GM23248 (cell line): ENCODE results near the gene MAML3. TPM values are rescaled to one million over a fixed set of nuclear protein-coding genes. Genes with fewer than 3 reads are reported as not detected.

Experiments
- DNase-seq: peaks from one replicate; pipeline ENCODE4 v3.0.0-alpha.2; 2015
- H2AFZ ChIP-seq: fragments of 200-600 bp; sonication (generic); 2 replicates; pipeline ENCODE4 v1.6.1; 2016; ENCODE audit warnings: antibody characterized with exemption
- H3F3A ChIP-seq: fragments of 200-600 bp; sonication (generic); 2 replicates; pipeline ENCODE4 v1.6.1; 2016; ENCODE audit warnings: mild to moderate bottlenecking, antibody characterized with exemption, mixed run types; ENCODE audit not compliant: insufficient read depth
- H3K27ac ChIP-seq: fragments of 200-600 bp; sonication (generic); 2 replicates; pipeline ENCODE4 v1.5.1; 2016; ENCODE audit warnings: mild to moderate bottlenecking
- H3K27me3 ChIP-seq: fragments of 200-600 bp; sonication (generic); replicated peaks from 2 replicates; pipeline ENCODE4 v1.6.1; 2016; ENCODE audit warnings: mild to moderate bottlenecking; ENCODE audit not compliant: insufficient read depth
- H3K36me3 ChIP-seq: fragments of 200-600 bp; sonication (generic); 2 replicates; pipeline ENCODE4 v1.6.1; 2016; ENCODE audit warnings: low read depth, mild to moderate bottlenecking
- H3K4me1 ChIP-seq: fragments of 200-600 bp; sonication (generic); 2 replicates; pipeline ENCODE4 v1.6.1; 2016; ENCODE audit warnings: mild to moderate bottlenecking; ENCODE audit not compliant: insufficient read depth
- H3K4me2 ChIP-seq: fragments of 200-600 bp; sonication (generic); one replicate; pipeline ENCODE4 v1.6.1; 2016; ENCODE audit warnings: mild to moderate bottlenecking; ENCODE audit not compliant: unreplicated experiment
- H3K4me3 ChIP-seq: fragments of 200-600 bp; sonication (generic); 2 replicates; pipeline ENCODE4 v1.5.1; 2016; ENCODE audit warnings: mild to moderate bottlenecking
- H3K79me2 ChIP-seq: fragments of 200-600 bp; sonication (generic); 2 replicates; pipeline ENCODE4 v1.6.1; 2016; ENCODE audit warnings: mild to moderate bottlenecking; ENCODE audit not compliant: insufficient read depth
- H3K9ac ChIP-seq: fragments of 200-600 bp; sonication (generic); 2 replicates; pipeline ENCODE4 v1.6.1; 2016; ENCODE audit warnings: mild to moderate bottlenecking
- H3K9me2 ChIP-seq: fragments of 200-600 bp; sonication (generic); 2 replicates; pipeline ENCODE4 v1.6.1; 2016; ENCODE audit warnings: mixed run types, mild to moderate bottlenecking, moderate library complexity; ENCODE audit not compliant: insufficient read depth
- H3K9me3 ChIP-seq: fragments of 200-600 bp; sonication (generic); one replicate; pipeline ENCODE4 v1.6.1; 2017; ENCODE audit warnings: low read depth
- H4K20me1 ChIP-seq: fragments of 200-600 bp; sonication (generic); 2 replicates; pipeline ENCODE4 v1.6.0; 2016; ENCODE audit not compliant: insufficient read depth
- EZH2 ChIP-seq: fragments of 200-600 bp; sonication (generic); IDR thresholded peaks from 2 replicates; pipeline ENCODE4 v1.6.1; 2018; ENCODE audit warnings: antibody characterized with exemption, mild to moderate bottlenecking; ENCODE audit not compliant: insufficient read depth, poor library complexity, severe bottlenecking
- EZH2phosphoT487 ChIP-seq: fragments of 200-600 bp; sonication (generic); IDR thresholded peaks from 2 replicates; pipeline ENCODE4 v1.6.1; 2018; ENCODE audit warnings: antibody characterized with exemption, moderate library complexity, mild to moderate bottlenecking, low read depth; ENCODE audit not compliant: insufficient read depth
- WGBS, 2 experiments: methylation state at CpG; one replicate each; pipeline ENCODE4 v1.1.6; 2015 to 2017; ENCODE audit warnings: low lambda C conversion rate in 2 of 2, low coverage in 1 of 2; ENCODE audit errors: missing lambda C conversion rate in 2 of 2; 5-methylcytosine and 5-hydroxymethylcytosine counted together
- in situ Hi-C: fragments of 300-500 bp; cut with MboI; formaldehyde crosslinking; loops from 2 replicates; pipeline ENCODE4 v1.15.0; 2020
- polyA plus RNA-seq: library from polyadenylated mRNA; unstranded; fragments of >200 nt; fragmentation: Nextera tagmentation; extraction: Ambion mirVana; gene quantifications from 2 replicates; pipeline ENCODE4 v1.2.1, GENCODE V29; 2016
- total RNA-seq: library from RNA; depleted of rRNA; stranded (reverse); fragments of >200 nt; shearing (Covaris generic); gene quantifications from 2 replicates; pipeline ENCODE4 v1.2.3, GENCODE V29; 2014

Gene MAML3
- total and polyA plus RNA-seq, 2 experiments from 2014 or later: 0.96 to 1.5 TPM

- no peaks in the 10 kb centered on the region for H3K36me3 ChIP-seq
- H3K4me2 ChIP-seq: no peak overlapping the region
- WGBS, 2 experiments: 63 to 64% methylated on average over 1 of the region's 1 CpG
- TF ChIP-seq EZH2phosphoT487: no peak
- TF ChIP-seq EZH2: no peak
- H4K20me1 ChIP-seq: no peaks in the 10 kb centered on the region
- no peaks in the 10 kb centered on the region for H3K9me2 ChIP-seq
- H3K9me3 ChIP-seq: no peaks in the 10 kb centered on the region
- no peak overlapping the region for H3K4me3 ChIP-seq
- H2AFZ ChIP-seq: no peak overlapping the region
- no peak overlapping the region for H3K27ac ChIP-seq
- in situ Hi-C loops: no loop called here
- H3F3A ChIP-seq: no peaks in the 10 kb centered on the region
- no peaks in the 10 kb centered on the region for H3K4me1 ChIP-seq
- no peaks in the 10 kb centered on the region for H3K79me2 ChIP-seq
- H3K27me3 ChIP-seq: no peaks in the 10 kb centered on the region
- no peak overlapping the region for H3K9ac ChIP-seq
- no peak for DNase-seq
These were observed 307.2 kb downstream of the MAML3 start for GRCh38 chr4:139846766-139847165.

GRCh38 chr4:139845453-139846093 lies 308.4 kb downstream of the MAML3 start:
- 81 to 82% methylated on average over 3 of the region's 3 CpGs for WGBS, 2 experiments

GRCh38 chr4:139844459-139845036 lies 309.4 kb downstream of the MAML3 start:
- no peaks in the 10 kb centered on the region for H3K4me1 ChIP-seq
- H3K27me3 ChIP-seq: no peaks in the 10 kb centered on the region
- peak; percentile 23 for DNase-seq

More at GRCh38 chr4:139845453-139846093, 308.4 kb downstream of the MAML3 start:
- Histone ChIP-seq H3K9me2 (no peaks in the 10 kb centered on the region), H3K4me1 (no peaks in the 10 kb centered on the region), H3K27me3 (no peaks in the 10 kb centered on the region), H4K20me1 (no peaks in the 10 kb centered on the region), H3K27ac (no peak overlapping the region), H3K79me2 (no peaks in the 10 kb centered on the region), H2AFZ (no peak overlapping the region), H3K4me3 (no peak overlapping the region), H3K4me2 (no peak overlapping the region), H3K9ac (no peak overlapping the region), H3K9me3 (no peaks in the 10 kb centered on the region), H3K36me3 (no peaks in the 10 kb centered on the region), H3F3A (no peaks in the 10 kb centered on the region)
- TF ChIP-seq EZH2: no peak
- no peak for TF ChIP-seq EZH2phosphoT487
- in situ Hi-C loops: no loop called here
- no peak for DNase-seq

GRCh38 chr4:139844057-139844456 lies 309.9 kb downstream of the MAML3 start:
- Histone ChIP-seq H2AFZ (no peak overlapping the region), H3K9me2 (no peaks in the 10 kb centered on the region), H3K4me1 (no peaks in the 10 kb centered on the region), H3K79me2 (no peaks in the 10 kb centered on the region), H3K27me3 (no peaks in the 10 kb centered on the region), H3K4me3 (no peak overlapping the region), H3K9ac (no peak overlapping the region), H3K4me2 (no peak overlapping the region), H3F3A (no peaks in the 10 kb centered on the region), H3K36me3 (no peaks in the 10 kb centered on the region), H3K9me3 (no peaks in the 10 kb centered on the region), H4K20me1 (no peaks in the 10 kb centered on the region), H3K27ac (no peak overlapping the region)
- no peak for TF ChIP-seq EZH2
- no peak for TF ChIP-seq EZH2phosphoT487
- WGBS, 2 experiments: 98 to 100% methylated on average over 2 of the region's 2 CpGs
- in situ Hi-C loops: no loop called here
- DNase-seq: peak; percentile 46

More at GRCh38 chr4:139844459-139845036, 309.4 kb downstream of the MAML3 start:
- H3K9me3 ChIP-seq: no peaks in the 10 kb centered on the region
- TF ChIP-seq EZH2phosphoT487 (no peak), EZH2 (no peak)
- no peak overlapping the region for H3K4me3 ChIP-seq
- no peak overlapping the region for H3K4me2 ChIP-seq
- H3K79me2 ChIP-seq: no peaks in the 10 kb centered on the region
- no peaks in the 10 kb centered on the region for H4K20me1 ChIP-seq
- H2AFZ ChIP-seq: no peak overlapping the region
- no peaks in the 10 kb centered on the region for H3K9me2 ChIP-seq
- H3K36me3 ChIP-seq: no peaks in the 10 kb centered on the region
- in situ Hi-C loops: no loop called here
- H3K27ac ChIP-seq: no peak overlapping the region
- H3F3A ChIP-seq: no peaks in the 10 kb centered on the region
- H3K9ac ChIP-seq: no peak overlapping the region

- 91 to 96% methylated on average over 5 of the region's 5 CpGs for WGBS, 2 experiments
- no peaks in the 10 kb centered on the region for H4K20me1 ChIP-seq
- no peaks in the 10 kb centered on the region for H3F3A ChIP-seq
- H3K9me2 ChIP-seq: no peaks in the 10 kb centered on the region
- no peaks in the 10 kb centered on the region for H3K27me3 ChIP-seq
- DNase-seq: no peak
- in situ Hi-C loops: no loop called here
- H3K9ac ChIP-seq: no peak overlapping the region
- no peak overlapping the region for H3K4me3 ChIP-seq
- H2AFZ ChIP-seq: no peak overlapping the region
- no peaks in the 10 kb centered on the region for H3K9me3 ChIP-seq
- H3K79me2 ChIP-seq: no peaks in the 10 kb centered on the region
- H3K36me3 ChIP-seq: no peaks in the 10 kb centered on the region
- no peak for TF ChIP-seq EZH2phosphoT487
- no peak for TF ChIP-seq EZH2
- no peak overlapping the region for H3K4me2 ChIP-seq
- no peaks in the 10 kb centered on the region for H3K4me1 ChIP-seq
- H3K27ac ChIP-seq: no peak overlapping the region
These were observed 310.3 kb downstream of the MAML3 start for GRCh38 chr4:139843641-139844040.
